HepG2 (cell line): ENCODE results near the gene DGCR8. TPM values are rescaled to one million over a fixed set of nuclear protein-coding genes. Genes with fewer than 3 reads are reported as not detected.

ENCODE experiments used
- ATAC-seq: fragments of 200-7000 bp; cut with Tn5 transposase; 3 replicates; pipeline ENCODE4 v1.9.1; 2020; ENCODE audit warnings: mild to moderate bottlenecking, moderate library complexity
- BruUV-seq: library from RNA; stranded (reverse); fragments of 400-500 nt; replicated peaks from 2 replicates; lab custom pipeline; 2021; lab: Mats Ljungman, UMichigan
- CTCF ChIA-PET: fragments of 300-600 bp; formaldehyde crosslinking; extraction: SDS; loops from one replicate; lab custom pipeline; 2021; ENCODE audit warnings: low total read pairs, inconsistent platforms, low intra/inter-chr PET ratio; lab: Yijun Ruan, JAX
- POLR2A ChIA-PET: fragments of 350-600 bp; sonication (Branson Sonifier 250); formaldehyde crosslinking; loops from one replicate; lab custom pipeline; 2020; ENCODE audit warnings: antibody characterized with exemption, inconsistent platforms; lab: Yijun Ruan, JAX
- DNase-seq: peaks from one replicate; pipeline ENCODE4 v3.0.0-alpha.2; 2015; ENCODE audit warnings: low spot score
- FAIRE-seq: peaks from 3 replicates; lab custom pipeline; 2011; peaks lifted over from hg19 to GRCh38; lab: Jason Lieb, UNC
- H2AFZ ChIP-seq: one replicate; pipeline ENCODE4 v1.6.1; 2011; ENCODE audit warnings: low read length, inconsistent platforms
- H3K27ac ChIP-seq: fragments of 300-600 bp; 3 replicates; pipeline ENCODE4 v1.8.0; 2011; ENCODE audit warnings: mixed run types, mild to moderate bottlenecking, mixed read lengths, low read length, inconsistent platforms; ENCODE audit not compliant: insufficient read depth; ENCODE audit errors: extremely low read length
- H3K27me3 ChIP-seq, 2 experiments: fragments of 200-600 bp in 1 of 2; 2 replicates in 1 of 2; 3 replicates in 1 of 2; pipeline versions ENCODE4 v1.6.0 to v1.8.0; 2011; ENCODE audit warnings: low read length in 2 of 2, mild to moderate bottlenecking in 2 of 2, moderate library complexity in 2 of 2, inconsistent platforms in 1 of 2; ENCODE audit not compliant: insufficient read depth in 2 of 2, control insufficient read depth in 1 of 2
- H3K36me3 ChIP-seq, 2 experiments: fragments of 200-600 bp in 1 of 2; replicated peaks in 1 of 2; 2 replicates in 1 of 2; 3 replicates in 1 of 2; pipeline versions ENCODE4 v1.5.1 to v1.8.0; 2011; ENCODE audit warnings: low read length in 2 of 2, inconsistent platforms in 1 of 2; ENCODE audit not compliant: insufficient read depth in 2 of 2, control insufficient read depth in 1 of 2
- H3K4me1 ChIP-seq: 2 replicates; pipeline ENCODE4 v1.5.1; 2012; ENCODE audit warnings: low read length, inconsistent platforms; ENCODE audit not compliant: insufficient read depth
- H3K4me2 ChIP-seq: 2 replicates; pipeline ENCODE4 v1.6.0; 2011; ENCODE audit warnings: low read depth, low read length, inconsistent platforms
- H3K4me3 ChIP-seq, 3 experiments: fragments of 200-600 bp in 1 of 3; sonication (generic), shearing (Covaris generic) in 1 of 3; replicated peaks in 1 of 3; 2 replicates each; pipeline ENCODE4 v1.5.1; 2011 to 2016; ENCODE audit warnings: low read length in 3 of 3, inconsistent platforms in 2 of 3, low read depth in 2 of 3, mild to moderate bottlenecking in 2 of 3, control low read depth in 1 of 3, mixed read lengths in 1 of 3; ENCODE audit not compliant: insufficient read depth in 1 of 3
- H3K79me2 ChIP-seq: one replicate; pipeline ENCODE4 v1.6.1; 2011; ENCODE audit warnings: low read length, inconsistent platforms; ENCODE audit not compliant: insufficient read depth
- H3K9ac ChIP-seq: 2 replicates; pipeline ENCODE4 v1.6.0; 2011; ENCODE audit warnings: mild to moderate bottlenecking, low read depth, low read length, inconsistent platforms; ENCODE audit not compliant: insufficient read depth
- H3K9me3 ChIP-seq: 2 replicates; pipeline ENCODE4 v1.5.1; 2012; ENCODE audit warnings: mild to moderate bottlenecking, low read length
- H4K20me1 ChIP-seq: 2 replicates; pipeline ENCODE4 v1.6.0; 2011; ENCODE audit warnings: inconsistent platforms, mild to moderate bottlenecking, low read length, moderate library complexity; ENCODE audit not compliant: insufficient read depth
- ATF7 ChIP-seq, 2 experiments: fragments of 450-650 bp in 1 of 2; sonication (generic) in 1 of 2; formaldehyde crosslinking in 1 of 2; IDR thresholded peaks; 2 replicates each; pipeline versions ENCODE4 v1.4.0 to v1.6.1; 2016 to 2020; ENCODE audit warnings: antibody characterized with exemption in 1 of 2, mild to moderate bottlenecking in 1 of 2, missing genetic modification reagents in 1 of 2
- BORCS8-MEF2B ChIP-seq: sonication (generic); formaldehyde crosslinking; IDR thresholded peaks from 2 replicates; pipeline ENCODE4 v1.8.0; 2022; ENCODE audit warnings: mild to moderate bottlenecking, missing genetic modification reagents
- RFX5 ChIP-seq: IDR thresholded peaks from 2 replicates; pipeline ENCODE4 v1.6.1; 2011; ENCODE audit warnings: low read depth, low read length, improper control_type of control experiment
- SYNCRIP ChIP-seq: fragments of 200-400 bp; formaldehyde crosslinking; IDR thresholded peaks from 2 replicates; pipeline ENCODE4 v1.6.1; 2018; ENCODE audit warnings: mild to moderate bottlenecking, low read depth, low read length; ENCODE audit not compliant: insufficient read depth
- ZNF280B ChIP-seq: sonication (generic); formaldehyde crosslinking; IDR thresholded peaks from 2 replicates; pipeline ENCODE4 v1.5.0; 2020; ENCODE audit warnings: missing genetic modification reagents, mild to moderate bottlenecking, borderline replicate concordance
- ZNF343 ChIP-seq: sonication (generic); formaldehyde crosslinking; IDR thresholded peaks from 2 replicates; pipeline ENCODE4 v1.4.0; 2020; ENCODE audit warnings: mild to moderate bottlenecking, missing genetic modification reagents
- WGBS: methylation state at CpG from one replicate; pipeline ENCODE4 v1.1.6; 2017; ENCODE audit warnings: low lambda C conversion rate; 5-methylcytosine and 5-hydroxymethylcytosine counted together
- in situ Hi-C: cut with HindIII; loops from 2 replicates; pipeline ENCODE4 v1.10.0; 2017; ENCODE audit warnings: low pct_unique_long_range_greater_than_20kb; ENCODE audit not compliant: extremely low pct_ligation_motif_present
- intact Hi-C: fragments of 100-400 bp; cut with micrococcal nuclease; formaldehyde crosslinking; loops from one replicate; pipeline ENCODE4 v1.10.0; 2022; ENCODE audit not compliant: unreplicated experiment
- polyA plus RNA-seq, 8 experiments: library from polyadenylated mRNA; depleted of rRNA in 3 of 8; stranded (reverse) in 7 of 8; unstranded in 1 of 8; fragments of >200 nt; fragmentation: Illumina TruSeq in 4 of 8; extraction: Trizol in 4 of 8; gene quantifications; 2 replicates each; pipeline versions ENCODE4 v1.2.1 to v1.2.3, GENCODE V29; 2011 to 2016; ENCODE audit warnings: low read depth in 4 of 8, missing spikeins in 1 of 8, mixed read lengths in 1 of 8; ENCODE audit not compliant: insufficient read depth in 1 of 8
- total RNA-seq, 5 experiments: library from RNA; depleted of rRNA; stranded (reverse); fragments of >200 nt; fragmentation: Illumina TruSeq; extraction: Trizol; gene quantifications; 2 replicates each; pipeline ENCODE4 v1.2.3, GENCODE V29; 2016; ENCODE audit warnings: low read depth in 1 of 5

DGCR8 gene
- total and polyA plus RNA-seq, 2 of the 13 experiments (the other 11 are each of a cell fraction or from before 2014, with no cell fraction given): 10.2 to 23.2 TPM

GRCh38 chr22:20076627-20077172, 3.3 kb upstream of the DGCR8 start:
- TF ChIP-seq BORCS8-MEF2B (no peak), ZNF280B (CRISPR knock-in tag) (no peak), ZNF343 (CRISPR knock-in tag) (no peak), RFX5 (no peak), SYNCRIP (no peak), ATF7 (IDR thresholded peaks at IDR 0.05) (no peak), ATF7 (CRISPR knock-in tag; IDR thresholded peaks at IDR 0.05) (no peak)
- TF ChIP-seq, all 625 proteins: peak for 0

More at GRCh38 chr22:20076627-20077172, 3.3 kb upstream of the DGCR8 start:
- Histone ChIP-seq H3K9me3 (no peaks in the 10 kb centered on the region), H3K4me2 (no peak overlapping the region), H3K4me3 (no peak overlapping the region), H4K20me1 (0 out of 2 replicates have a peak, but pooled peaks cover under 1% of the 10 kb centered on the region), H3K9ac (no peak overlapping the region), H3K4me1 (peaks cover 19% of the 10 kb centered on the region), H3K27ac (no peak overlapping the region), H3K36me3 (no peaks in the 10 kb centered on the region), H3K27me3 (no peaks in the 10 kb centered on the region; a peak in 2 of 5 replicates), H3K79me2 (peaks cover 13% of the 10 kb centered on the region), H2AFZ (no peak overlapping the region)
- ChIA-PET POLR2A (no interaction called here), CTCF (no interaction called here)
- BruUV-seq: no TSS peak
- in situ Hi-C loops: no loop called here
- DNase-seq: no peak
- no peak for ATAC-seq
- WGBS: 33% methylated on average over 6 of the region's 6 CpGs
- intact Hi-C loops: loop anchor here (10.0 kb wide), 1 partner anchor 62 kb away; the partner anchor contains the start of gene ARVCF
- FAIRE-seq: no peak
